ENCODE measurements around the gene LARP1B. TPM values are rescaled to one million over a fixed set of nuclear protein-coding genes. Genes with fewer than 3 reads are reported as not detected.

LARP1B gene
- total and polyA plus RNA-seq, 2 of the 8 experiments (the other 6 are each of a cell fraction or from before 2014, with no cell fraction given): 10.6 to 47.0 TPM

DNA sequence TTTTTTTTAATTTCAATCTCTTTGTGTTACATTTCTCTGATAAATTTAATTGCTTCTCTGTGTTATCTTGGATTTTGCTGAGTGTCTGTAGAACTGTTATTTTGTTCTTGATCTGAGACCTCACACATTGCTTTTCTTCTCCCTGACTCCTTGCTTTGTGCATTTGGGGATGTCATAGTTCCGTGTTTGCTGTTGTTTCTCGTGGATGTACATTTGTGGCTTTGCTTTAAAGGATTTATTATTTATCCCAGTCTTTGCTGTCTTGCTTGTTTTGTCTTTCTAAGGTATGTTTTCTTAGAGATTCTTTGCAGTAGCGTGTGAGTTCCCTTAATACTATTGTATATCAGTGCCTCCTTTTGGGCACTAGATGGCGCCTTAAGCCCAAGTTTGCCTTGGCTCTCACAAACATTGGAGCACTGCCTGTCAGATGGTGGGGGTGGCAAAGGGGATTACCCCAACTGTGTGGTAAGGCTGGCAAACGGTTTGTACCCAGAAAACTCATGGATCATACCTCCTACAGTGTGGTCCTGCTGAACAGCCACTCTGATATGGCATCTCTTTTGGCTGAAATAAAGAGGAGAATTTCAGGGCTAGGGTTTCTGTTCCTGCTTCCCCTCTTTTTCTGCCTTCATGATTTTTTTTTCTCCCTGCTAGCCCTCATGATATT, 130.1 kb downstream of the LARP1B start:
- WGBS, 2 experiments (ENCODE audit: extremely low coverage in 1 of 2, insufficient coverage in 1 of 2, insufficient read length in 1 of 2, insufficient replicate concordance in 2 of 2, low coverage in 1 of 2, low lambda C conversion rate in 2 of 2, missing lambda C conversion rate in 1 of 2): 10% methylated on average over 5 of the region's 5 CpGs; no CpG with 5 or more reads in 1 of the 2 experiments
- H2BK120ac ChIP-seq (replicated peaks; ENCODE audit: low read depth, low read length): no peak overlapping the region
- H2BK15ac ChIP-seq (ENCODE audit: low read length): no peak overlapping the region
- no peaks in the 10 kb centered on the region for H3K79me2 ChIP-seq (ENCODE audit: control insufficient read depth in 1 of 2, insufficient read depth in 2 of 2, low read length in 2 of 2)
- H3K4ac ChIP-seq (replicated peaks; ENCODE audit: insufficient read length, low read depth, low read length): no peak overlapping the region
- no peak overlapping the region for H2AFZ ChIP-seq (ENCODE audit: low read length)
- H4K8ac ChIP-seq (ENCODE audit: extremely low read depth, insufficient read depth, low read length): no peak overlapping the region
- no peak for TF ChIP-seq BACH1 (IDR thresholded peaks at IDR 0.05; ENCODE audit: low read length)
- TF ChIP-seq, protein P1, sequence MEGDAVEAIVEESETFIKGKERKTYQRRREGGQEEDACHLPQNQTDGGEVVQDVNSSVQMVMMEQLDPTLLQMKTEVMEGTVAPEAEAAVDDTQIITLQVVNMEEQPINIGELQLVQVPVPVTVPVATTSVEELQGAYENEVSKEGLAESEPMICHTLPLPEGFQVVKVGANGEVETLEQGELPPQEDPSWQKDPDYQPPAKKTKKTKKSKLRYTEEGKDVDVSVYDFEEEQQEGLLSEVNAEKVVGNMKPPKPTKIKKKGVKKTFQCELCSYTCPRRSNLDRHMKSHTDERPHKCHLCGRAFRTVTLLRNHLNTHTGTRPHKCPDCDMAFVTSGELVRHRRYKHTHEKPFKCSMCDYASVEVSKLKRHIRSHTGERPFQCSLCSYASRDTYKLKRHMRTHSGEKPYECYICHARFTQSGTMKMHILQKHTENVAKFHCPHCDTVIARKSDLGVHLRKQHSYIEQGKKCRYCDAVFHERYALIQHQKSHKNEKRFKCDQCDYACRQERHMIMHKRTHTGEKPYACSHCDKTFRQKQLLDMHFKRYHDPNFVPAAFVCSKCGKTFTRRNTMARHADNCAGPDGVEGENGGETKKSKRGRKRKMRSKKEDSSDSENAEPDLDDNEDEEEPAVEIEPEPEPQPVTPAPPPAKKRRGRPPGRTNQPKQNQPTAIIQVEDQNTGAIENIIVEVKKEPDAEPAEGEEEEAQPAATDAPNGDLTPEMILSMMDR (IDR thresholded peaks at IDR 0.05; ENCODE audit: control extremely low read depth in 1 of 3, insufficient read depth in 1 of 3, low read depth in 1 of 3, low read length in 3 of 3): peak; percentile 41 to 89 (median 87)
- TF ChIP-seq RAD21 (IDR thresholded peaks at IDR 0.05 in 1 of 2, conservative IDR thresholded peaks at IDR 0.05 in 1 of 2; ENCODE audit: low read depth in 2 of 2, low read length in 2 of 2): peak; percentile 96 to 98
- H3K27me3 ChIP-seq (replicated peaks in 1 of 4; ENCODE audit: control insufficient read depth in 3 of 4, extremely low read depth in 1 of 4, insufficient read depth in 3 of 4, low read length in 3 of 4): peaks cover 0 to 1% (median 0%) of the 10 kb centered on the region in 4 experiments; a peak in 1 of 7 replicates
- DNase-seq (ENCODE audit: low read depth in 1 of 2, low spot score in 2 of 2) (peak; percentile 27 to 69), FAIRE-seq (peak; percentile 91)
- H3K9me3 ChIP-seq (ENCODE audit: insufficient read depth in 2 of 2, low read depth in 1 of 2, low read length in 1 of 2): peaks cover 3 to 7% of the 10 kb centered on the region in 2 experiments
- H2BK12ac ChIP-seq (ENCODE audit: low read depth, low read length): no peak overlapping the region
- no peaks in the 10 kb centered on the region for H3K23me2 ChIP-seq (ENCODE audit: low read depth, low read length)
- H3K79me1 ChIP-seq (ENCODE audit: low read depth, low read length): no peaks in the 10 kb centered on the region
- H4K91ac ChIP-seq (replicated peaks; ENCODE audit: insufficient read length, low read length): no peak overlapping the region
- no peak overlapping the region; the same call in 1 of the 2 replicates for H3K18ac ChIP-seq (ENCODE audit: extremely low read depth, low read length)
- H4K20me1 ChIP-seq (replicated peaks in 1 of 2; ENCODE audit: control insufficient read depth in 1 of 2, insufficient read depth in 2 of 2, low read length in 2 of 2): no peaks in the 10 kb centered on the region
- no peak overlapping the region for H2BK20ac ChIP-seq (ENCODE audit: low read length)
- H3K9ac ChIP-seq (replicated peaks in 1 of 4; ENCODE audit: extremely low read depth in 1 of 4, low read depth in 3 of 4, low read length in 3 of 4): no peak overlapping the region; a peak in 1 of 7 replicates
- H2AK5ac ChIP-seq (ENCODE audit: low read depth, low read length): no peak overlapping the region
- H3K27ac ChIP-seq (ENCODE audit: low read depth, low read length): no peak overlapping the region
- ChIA-PET CTCF (ENCODE audit: partially characterized antibody) (interaction anchor here (0.6 to 1.6 kb wide), 37 partner anchors 10 to 946 kb away, joined by 3 to 7 read pairs (median 3); no protein-coding TSS in a partner anchor), POLR2A (ENCODE audit: partially characterized antibody) (interaction anchor here (0.6 kb wide), 3 partner anchors 15 to 400 kb away, joined by 3 to 6 read pairs (median 3); no protein-coding TSS in a partner anchor)
- no peak overlapping the region for H3K4me2 ChIP-seq (ENCODE audit: insufficient read depth in 1 of 2, low read depth in 2 of 2, low read length in 2 of 2)
- H3K4me3 ChIP-seq (ENCODE audit: extremely low read depth in 1 of 4, insufficient read depth in 2 of 4, low read depth in 3 of 4, low read length in 4 of 4): no peak overlapping the region
- H4K5ac ChIP-seq (ENCODE audit: insufficient read length, low read depth, low read length): no peak overlapping the region
- H3K4me1 ChIP-seq (replicated peaks in 1 of 4; ENCODE audit: control insufficient read depth in 3 of 4, insufficient read depth in 4 of 4, low read length in 3 of 4): peaks cover 0 to 5% (median 0%) of the 10 kb centered on the region in 4 experiments; a peak in 2 of 7 replicates
- no peak overlapping the region for H3K56ac ChIP-seq (replicated peaks; ENCODE audit: insufficient read length, low read depth, low read length)
- H3K36me3 ChIP-seq (ENCODE audit: control insufficient read depth in 2 of 4, insufficient read depth in 4 of 4, low read length in 3 of 4): peaks cover 0 to 7% (median 0%) of the 10 kb centered on the region in 4 experiments; a peak in 1 of 8 replicates
- no peak overlapping the region; the same call in 1 of the 2 replicates for H2BK5ac ChIP-seq (ENCODE audit: low read depth, low read length)
- H3K23ac ChIP-seq (ENCODE audit: insufficient read length): no peak overlapping the region
- H3K14ac ChIP-seq (ENCODE audit: insufficient read length): no peak overlapping the region

Measured in H1 (cell line).